GM12878 (cell line): ENCODE results near the gene JPH4. TPM values are rescaled to one million over a fixed set of nuclear protein-coding genes. Genes with fewer than 3 reads are reported as not detected.

Experiments used
- ATAC-seq: fragments of 200-7000 bp; cut with Tn5 transposase; 3 replicates; pipeline ENCODE4 v1.9.1; 2020; ENCODE audit warnings: mild to moderate bottlenecking, moderate library complexity
- BruUV-seq: library from RNA; stranded (reverse); fragments of 400-500 nt; replicated peaks from 2 replicates; lab custom pipeline; 2021; lab: Mats Ljungman, UMichigan
- CTCF ChIA-PET: fragments of 300-600 bp; sonication (Branson Sonifier 250); formaldehyde crosslinking; extraction: SDS; loops from one replicate; lab custom pipeline; 2021; ENCODE audit warnings: inconsistent platforms; lab: Yijun Ruan, JAX
- POLR2A ChIA-PET: fragments of 350-600 bp; formaldehyde crosslinking; extraction: SDS; loops from one replicate; lab custom pipeline; 2021; ENCODE audit warnings: inconsistent platforms; lab: Charles Lee
- RAD21 ChIA-PET: fragments of 300-600 bp; sonication (Branson Sonifier 250); formaldehyde crosslinking; loops from one replicate; lab custom pipeline; 2023; ENCODE audit warnings: antibody characterized with exemption; ENCODE audit not compliant: unreplicated experiment; lab: Charles Lee
- SMC1A ChIA-PET: fragments of 300-600 bp; sonication (Branson Sonifier 250); formaldehyde crosslinking; loops from one replicate; lab custom pipeline; 2023; ENCODE audit not compliant: unreplicated experiment, uncharacterized antibody; lab: Charles Lee
- DNase-seq: peaks from one replicate; pipeline ENCODE4 v3.0.0-alpha.2; 2011; ENCODE audit warnings: low read depth, low spot score
- FAIRE-seq: peaks from 3 replicates; lab custom pipeline; 2011; peaks lifted over from hg19 to GRCh38; lab: Jason Lieb, UNC
- H2AFZ ChIP-seq: 2 replicates; pipeline ENCODE4 v1.6.0; 2011; ENCODE audit warnings: low read depth, low read length, control low read depth; ENCODE audit not compliant: control insufficient read depth
- H3K27ac ChIP-seq: 2 replicates; pipeline ENCODE4 v1.5.1; 2011; ENCODE audit warnings: control low read depth; ENCODE audit not compliant: control insufficient read depth, insufficient read depth
- H3K27me3 ChIP-seq, 2 experiments: replicated peaks in 1 of 2; 2 replicates each; pipeline versions ENCODE4 v1.6.0 to v1.6.1; 2011; ENCODE audit warnings: low read length in 1 of 2; ENCODE audit not compliant: control insufficient read depth in 2 of 2, insufficient read depth in 2 of 2
- H3K36me3 ChIP-seq, 2 experiments: 2 replicates each; pipeline ENCODE4 v1.5.1; 2011; ENCODE audit warnings: low read length in 1 of 2; ENCODE audit not compliant: control insufficient read depth in 2 of 2, insufficient read depth in 2 of 2
- H3K4me1 ChIP-seq: 2 replicates; pipeline ENCODE4 v1.6.1; 2011; ENCODE audit warnings: mild to moderate bottlenecking, low read length, moderate library complexity, mixed read lengths; ENCODE audit not compliant: control insufficient read depth, insufficient read depth
- H3K4me2 ChIP-seq: 2 replicates; pipeline ENCODE4 v1.6.0; 2011; ENCODE audit warnings: control low read depth; ENCODE audit not compliant: control insufficient read depth, insufficient read depth
- H3K4me3 ChIP-seq: fragments of 200-600 bp; sonication (generic); 2 replicates; pipeline ENCODE4 v1.5.1; 2016
- H3K79me2 ChIP-seq: 2 replicates; pipeline ENCODE4 v1.6.0; 2011; ENCODE audit warnings: low read length; ENCODE audit not compliant: control insufficient read depth, insufficient read depth
- H3K9ac ChIP-seq: 2 replicates; pipeline ENCODE4 v1.8.0; 2011; ENCODE audit warnings: low read length, control low read depth, mixed read lengths; ENCODE audit not compliant: control insufficient read depth, insufficient read depth
- H3K9me3 ChIP-seq: replicated peaks from 3 replicates; pipeline ENCODE4 v1.5.1; 2011; ENCODE audit warnings: mild to moderate bottlenecking, low read length; ENCODE audit not compliant: control insufficient read depth, insufficient read depth
- H4K20me1 ChIP-seq: 2 replicates; pipeline ENCODE4 v1.6.0; 2011; ENCODE audit not compliant: control insufficient read depth, insufficient read depth
- BCLAF1 ChIP-seq: fragments of 450-650 bp; IDR thresholded peaks from 2 replicates; pipeline ENCODE4 v1.6.1; 2017; ENCODE audit warnings: antibody characterized with exemption, mild to moderate bottlenecking, moderate library complexity
- CHD4 ChIP-seq: fragments of 200-600 bp; sonication (generic); IDR thresholded peaks from 2 replicates; pipeline ENCODE4 v1.6.1; 2016; ENCODE audit warnings: mild to moderate bottlenecking
- HDAC6 ChIP-seq: fragments of 200-600 bp; sonication (generic); IDR thresholded peaks from one replicate; pipeline ENCODE4 v1.8.0; 2017; ENCODE audit warnings: antibody characterized with exemption; ENCODE audit not compliant: unreplicated experiment
- NFXL1 ChIP-seq: fragments of 450-650 bp; IDR thresholded peaks from 2 replicates; pipeline ENCODE4 v1.6.1; 2017; ENCODE audit warnings: antibody characterized with exemption, mild to moderate bottlenecking, borderline replicate concordance
- PAX8 ChIP-seq: fragments of 450-650 bp; IDR thresholded peaks from 2 replicates; pipeline ENCODE4 v1.6.1; 2017; ENCODE audit warnings: mild to moderate bottlenecking, moderate library complexity
- ZBTB4 ChIP-seq: fragments of 450-650 bp; formaldehyde crosslinking; IDR thresholded peaks from 2 replicates; pipeline ENCODE4 v1.4.0; 2022; ENCODE audit warnings: mild to moderate bottlenecking, moderate library complexity
- in situ Hi-C: fragments of 300-500 bp; cut with MboI; formaldehyde crosslinking; loops from 9 replicates; pipeline ENCODE4 v1.14.3; 2018; ENCODE audit warnings: mixed read lengths
- intact Hi-C: fragments of 100-400 bp; cut with micrococcal nuclease; formaldehyde crosslinking; loops from one replicate; pipeline ENCODE4 v1.14.2; 2022; ENCODE audit not compliant: unreplicated experiment
- polyA plus RNA-seq, 11 experiments: library from polyadenylated mRNA; depleted of rRNA in 4 of 11; unstranded in 6 of 11; stranded (reverse) in 5 of 11; fragments of >200 nt; fragmentation: Nextera tagmentation in 4 of 11; fragmentation: Illumina TruSeq in 1 of 11; extraction: Ambion mirVana in 4 of 11; extraction: Trizol in 1 of 11; gene quantifications; 1 replicate in 1 of 11; 2 replicates in 10 of 11; pipeline versions ENCODE4 v1.2.1 to v1.2.3, GENCODE V29; 2011 to 2016; ENCODE audit warnings: inconsistent platforms in 2 of 11, missing spikeins in 2 of 11, low read depth in 1 of 11
- total RNA-seq, 4 experiments: library from RNA; depleted of rRNA in 3 of 4; stranded (reverse); fragments of >200 nt in 3 of 4; fragmentation: Illumina TruSeq in 1 of 4; extraction: Trizol in 1 of 4; gene quantifications; 2 replicates each; pipeline versions ENCODE4 v1.2.1 to v1.2.3, GENCODE V29; 2013 to 2021

JPH4 gene
- total and polyA plus RNA-seq, 10 of the 15 experiments (the other 5 are each of a cell fraction or from before 2014, with no cell fraction given): 0.48 to 10.3 (median 3.8) TPM

- no TSS peak for BruUV-seq
- ChIA-PET POLR2A (no interaction called here), CTCF (interaction anchor here (0.7 to 7.3 kb wide), 4 partner anchors 38 to 307 kb away, joined by 3 to 91 read pairs (median 4); no protein-coding TSS in a partner anchor), SMC1A (no interaction called here), RAD21 (interaction anchor here (1.6 kb wide), 1 partner anchor 38 kb away, joined by 5 read pairs; no protein-coding TSS in a partner anchor)
- no peaks in the 10 kb centered on the region for H3K36me3 ChIP-seq
- no peak overlapping the region for H3K4me2 ChIP-seq
- DNase-seq (no peak), FAIRE-seq (no peak), ATAC-seq (no peak)
- TF ChIP-seq CHD4 (no peak), ZBTB4 (CRISPR knock-in tag) (no peak), BCLAF1 (no peak), NFXL1 (no peak), PAX8 (no peak), HDAC6 (no peak)
- no peaks in the 10 kb centered on the region for H3K27me3 ChIP-seq
- no peak overlapping the region for H3K4me3 ChIP-seq
- in situ Hi-C loops: no loop called here
- H3K79me2 ChIP-seq: no peaks in the 10 kb centered on the region
- peaks cover 5% of the 10 kb centered on the region for H3K4me1 ChIP-seq
- H3K27ac ChIP-seq: no peak overlapping the region
- no peak overlapping the region for H2AFZ ChIP-seq
- H4K20me1 ChIP-seq: no peaks in the 10 kb centered on the region
- no peak overlapping the region for H3K9ac ChIP-seq
- peaks cover 6% of the 10 kb centered on the region for H3K9me3 ChIP-seq
- intact Hi-C loops: no loop called here
Observed at GRCh38 chr14:23626946-23627345, 48.4 kb upstream of the JPH4 start.
